Stimulated activated CD4-positive, alpha-beta T cell treated with anti-CD3 and anti-CD28 coated beads, Interleukin-4, amount 100 ng/mL, for 48 hours (primary cell): ENCODE results near the gene SRPK2.

Source experiments
- DNase-seq, 2 donors: peaks; one replicate each; pipeline ENCODE4 v3.0.0-alpha.2; 2020; ENCODE audit warnings: low read depth in 2 of 2

SRPK2 gene

DNA sequence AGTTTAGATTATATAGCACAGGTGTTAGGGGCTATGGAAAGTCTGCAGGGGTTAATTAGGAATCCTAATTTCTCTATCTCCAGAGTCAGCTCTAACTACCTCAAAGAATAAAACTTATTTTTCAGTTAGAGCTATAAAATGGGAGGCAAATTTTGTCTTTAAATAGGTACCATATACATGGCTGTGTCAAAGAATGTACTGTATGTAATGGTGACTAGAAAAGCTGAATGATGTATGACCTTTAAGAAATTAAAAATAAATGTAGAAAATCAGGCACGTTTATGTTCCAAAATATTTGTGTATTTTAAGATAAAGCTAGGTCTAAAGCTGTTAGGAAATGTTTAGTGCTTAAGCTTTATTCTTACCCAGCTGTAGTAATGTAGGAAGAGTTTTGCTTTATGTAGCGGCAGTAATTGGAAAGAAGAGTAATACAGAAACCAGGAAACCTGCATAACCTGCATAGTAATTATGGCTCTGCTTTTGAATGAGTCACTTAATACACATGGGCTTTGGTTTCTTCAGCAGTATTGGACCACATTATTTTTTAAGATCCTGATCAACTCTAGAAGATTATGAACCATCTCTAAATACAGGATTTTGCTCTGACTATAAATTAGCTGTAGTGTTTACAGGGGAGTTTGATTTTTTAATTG, 289.7 kb downstream of the SRPK2 start:
- no peak for DNase-seq

DNA sequence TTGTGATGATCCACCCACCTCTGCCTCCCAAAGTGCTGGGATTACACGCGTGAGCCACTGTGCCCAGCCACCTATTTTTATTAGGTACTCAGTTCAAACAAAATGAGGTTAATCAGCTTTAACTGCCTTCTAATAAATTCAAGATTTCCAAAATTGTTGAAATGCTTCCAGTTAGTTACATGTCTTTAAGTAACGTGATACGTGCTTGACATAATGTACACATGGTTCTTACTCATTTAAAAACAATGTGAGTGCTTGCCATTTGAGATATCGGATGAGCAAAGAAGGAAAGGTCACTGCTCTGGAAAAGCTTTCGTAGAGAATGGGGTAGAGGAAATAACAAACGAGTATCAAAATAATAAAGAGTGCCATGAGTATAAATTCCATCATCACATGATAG, 291.1 kb downstream of the SRPK2 start:
- no peak for DNase-seq

DNA sequence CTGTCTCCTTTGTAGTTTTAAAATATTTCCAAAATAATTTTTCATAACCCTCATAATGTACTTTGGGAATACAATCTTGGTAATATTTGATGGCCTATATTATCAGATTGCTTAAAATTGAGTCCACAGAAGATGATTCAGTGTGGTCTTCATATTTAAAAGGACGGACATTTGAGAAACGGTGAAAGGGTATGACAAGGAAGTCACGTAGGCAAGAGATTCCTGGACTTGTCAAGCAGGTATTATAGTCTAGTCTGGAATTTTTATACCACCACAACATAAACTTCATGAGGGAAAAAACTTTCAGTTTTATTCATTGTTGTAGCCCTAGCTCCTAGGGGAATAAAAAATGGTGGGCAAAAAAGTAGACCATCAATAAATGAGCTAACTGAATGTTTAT, 292.4 kb downstream of the SRPK2 start:
- no peak for DNase-seq

DNA sequence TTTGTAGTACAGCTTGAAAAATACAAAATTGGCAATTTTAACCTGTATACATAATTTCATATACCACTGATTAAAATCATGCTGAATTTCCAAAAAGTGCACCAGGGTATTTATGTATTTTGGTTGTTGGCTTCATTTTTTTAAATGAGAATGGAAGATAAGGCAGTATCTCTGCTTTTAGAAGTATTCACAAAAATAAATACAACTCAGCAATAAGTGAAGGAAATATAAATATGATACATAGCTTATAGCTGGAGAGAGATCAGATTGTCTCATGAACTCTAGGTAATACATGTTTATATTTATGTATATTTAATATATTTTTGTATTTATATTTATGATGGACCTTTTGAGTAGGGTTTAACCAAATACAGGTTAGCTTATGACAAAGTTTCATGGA, 293.8 kb downstream of the SRPK2 start:
- DNase-seq: no peak

DNA sequence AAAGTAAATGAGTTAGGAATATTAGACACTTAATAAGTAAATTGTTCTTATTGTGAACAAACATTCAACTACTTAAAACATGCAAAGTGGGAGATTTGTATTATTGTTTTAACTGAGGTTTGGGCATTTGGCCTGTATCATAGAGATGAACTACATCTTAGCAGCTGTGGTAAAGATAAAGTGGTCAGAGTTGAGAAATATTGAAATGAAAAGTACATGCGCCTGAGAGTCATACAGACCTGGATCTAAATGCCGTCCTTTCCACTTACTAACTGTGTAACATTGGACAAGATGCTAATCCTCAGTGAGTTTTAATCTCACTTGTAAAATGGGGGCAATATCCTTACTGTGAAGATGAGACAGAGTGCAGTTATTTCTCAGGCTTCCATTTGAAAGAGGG, 300.3 kb downstream of the SRPK2 start:
- DNase-seq: no peak

DNA sequence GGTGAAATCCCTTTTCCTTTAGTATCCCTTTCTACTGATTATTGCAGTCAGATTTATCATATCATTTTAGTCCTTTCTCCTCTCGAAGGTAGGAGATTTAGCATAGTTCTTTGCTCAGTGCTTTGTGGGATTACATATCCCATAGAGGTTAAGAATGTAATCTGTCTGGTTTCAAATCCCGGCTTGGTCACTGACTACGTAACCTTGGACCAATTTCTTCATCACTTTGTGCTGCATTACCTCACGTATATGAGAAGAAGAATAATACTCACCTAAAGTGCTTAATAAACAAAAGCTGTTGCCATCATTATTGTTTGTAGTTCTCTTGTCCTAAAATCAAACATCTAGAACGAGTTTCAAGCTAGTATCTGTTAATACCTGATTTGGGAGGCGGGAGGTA, 300.7 kb downstream of the SRPK2 start:
- DNase-seq: no peak

DNA sequence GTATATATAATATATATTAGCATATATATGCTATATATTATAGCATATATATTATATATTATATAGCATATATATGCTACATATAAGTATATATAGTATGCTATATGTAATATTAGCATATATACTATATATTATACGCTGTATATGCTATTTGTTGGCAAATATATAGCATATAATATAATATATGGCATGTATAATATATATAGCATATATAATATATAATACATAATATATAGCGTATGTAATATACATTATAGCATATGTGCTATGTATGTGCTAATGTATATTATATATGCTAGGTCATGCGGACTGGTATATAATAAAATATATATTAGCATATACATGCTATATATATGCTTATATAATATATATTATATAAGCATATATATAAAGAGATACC, 301.9 kb downstream of the SRPK2 start:
- DNase-seq: no peak

DNA sequence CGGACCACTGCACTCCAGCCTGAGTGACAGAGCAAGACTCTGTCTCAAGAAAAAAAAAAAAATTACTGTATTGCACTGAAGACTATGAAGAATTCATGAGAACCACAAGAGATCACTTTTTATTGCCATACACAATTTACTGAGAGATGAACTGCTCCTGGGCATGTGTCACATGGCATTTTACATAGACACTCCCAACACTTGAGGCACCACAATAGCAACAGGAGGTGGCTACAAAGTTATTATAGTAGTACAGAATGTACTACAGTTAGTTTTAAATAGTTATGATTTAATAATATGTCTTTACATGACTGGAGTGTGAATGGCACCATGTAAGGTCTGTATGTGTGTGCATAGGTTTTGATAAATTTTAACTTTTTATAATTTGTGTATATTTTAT, 304.1 kb downstream of the SRPK2 start:
- DNase-seq: no peak

DNA sequence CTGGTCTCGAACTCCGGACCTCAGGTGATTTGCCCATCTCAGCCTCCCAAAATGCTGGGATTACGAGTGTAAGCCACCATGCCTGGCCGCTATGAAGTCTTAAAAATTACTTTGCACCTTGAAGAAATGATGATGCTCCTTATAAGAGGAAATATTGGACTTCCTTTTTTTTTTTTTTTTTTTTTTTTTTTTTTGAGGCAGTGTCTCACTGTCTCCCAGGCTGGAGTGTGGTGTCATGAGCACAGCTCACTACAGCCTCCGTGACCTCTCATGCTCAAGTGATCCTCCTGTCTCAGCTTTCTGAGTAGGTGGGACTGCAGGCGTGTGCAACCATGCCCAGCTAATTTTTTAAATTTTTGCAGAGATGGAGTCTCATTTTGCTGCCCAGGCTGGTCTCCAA, 309.4 kb downstream of the SRPK2 start:
- DNase-seq: no peak

DNA sequence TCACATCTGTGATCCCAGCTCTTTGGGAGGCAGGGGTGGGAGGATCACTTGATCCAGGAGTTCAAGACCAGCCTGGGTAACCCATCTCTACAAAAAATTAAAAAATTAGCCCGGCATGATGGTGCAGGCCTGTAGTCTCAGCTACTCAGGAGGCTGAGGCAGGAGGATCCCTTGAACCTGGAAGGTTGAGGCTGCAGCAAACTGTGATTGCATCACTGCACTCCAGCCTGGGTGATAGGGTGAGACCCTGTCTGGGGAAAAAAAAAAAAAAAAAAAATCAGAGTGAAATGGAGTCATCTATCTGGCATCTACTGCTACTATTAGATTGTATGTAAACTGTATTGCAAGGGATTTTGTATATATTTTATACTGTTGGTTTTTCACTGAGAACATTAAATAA, 315.6 kb downstream of the SRPK2 start:
- no peak for DNase-seq

DNA sequence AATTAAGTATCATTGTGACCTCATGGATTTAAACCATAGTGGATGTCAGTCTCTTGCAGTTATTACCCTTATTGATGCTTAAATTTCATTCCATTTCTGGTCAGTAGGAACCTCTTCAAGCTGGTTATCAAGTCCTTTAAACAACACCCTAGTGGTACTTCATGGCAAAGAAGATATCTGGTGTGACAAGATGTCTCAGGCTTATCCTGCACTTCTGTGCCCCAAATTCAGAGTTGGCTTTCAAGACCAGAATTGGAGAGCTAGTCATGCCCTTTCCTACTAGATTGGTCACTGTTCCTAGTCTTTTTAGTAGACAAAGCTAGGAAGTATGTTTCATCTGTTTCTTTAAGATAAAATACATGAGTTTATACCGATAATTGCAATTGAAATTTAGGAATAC, 319.8 kb downstream of the SRPK2 start:
- no peak for DNase-seq

DNA sequence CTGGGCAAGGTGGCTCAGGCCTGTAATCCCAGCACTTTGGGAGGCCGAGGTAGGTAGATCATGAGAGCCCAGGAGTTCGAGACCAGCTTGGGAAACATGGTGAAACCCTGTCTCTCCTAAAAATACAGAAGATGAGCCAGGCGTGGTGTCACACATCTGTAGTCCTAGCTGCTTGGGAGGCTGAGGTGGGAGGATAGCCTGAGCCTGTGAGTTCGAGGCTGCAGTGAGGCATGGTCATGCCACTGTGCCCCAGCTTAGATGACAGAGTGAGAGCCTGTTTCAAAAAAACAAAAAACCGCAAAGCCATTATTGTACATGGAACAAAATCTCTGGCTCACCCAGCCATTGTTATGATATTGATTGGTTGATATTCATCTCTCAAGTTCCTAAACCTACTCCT, 321.0 kb downstream of the SRPK2 start:
- DNase-seq: no peak
